HL-60 (cell line): ENCODE data around the gene TPT1.

Source experiments
- GABPA ChIP-seq: IDR thresholded peaks from 2 replicates; pipeline ENCODE4 v1.6.1; 2012; ENCODE audit warnings: low read depth
- POLR2AphosphoS5 ChIP-seq: IDR thresholded peaks from 2 replicates; pipeline ENCODE4 v1.6.1; 2012; ENCODE audit warnings: low read depth
- REST ChIP-seq: IDR thresholded peaks from 2 replicates; pipeline ENCODE4 v1.6.1; 2012; ENCODE audit warnings: low read depth; ENCODE audit not compliant: insufficient replicate concordance
- SPI1 ChIP-seq: IDR thresholded peaks from 2 replicates; pipeline ENCODE4 v1.6.1; 2012; ENCODE audit warnings: low read depth, mild to moderate bottlenecking, borderline replicate concordance
- TF ChIP-seq, protein P1 (sequence below): IDR thresholded peaks from one replicate; pipeline ENCODE4 v1.5.1; 2011; ENCODE audit warnings: low read length, control low read depth, inconsistent platforms; ENCODE audit not compliant: insufficient read depth

- TF ChIP-seq, protein P1, sequence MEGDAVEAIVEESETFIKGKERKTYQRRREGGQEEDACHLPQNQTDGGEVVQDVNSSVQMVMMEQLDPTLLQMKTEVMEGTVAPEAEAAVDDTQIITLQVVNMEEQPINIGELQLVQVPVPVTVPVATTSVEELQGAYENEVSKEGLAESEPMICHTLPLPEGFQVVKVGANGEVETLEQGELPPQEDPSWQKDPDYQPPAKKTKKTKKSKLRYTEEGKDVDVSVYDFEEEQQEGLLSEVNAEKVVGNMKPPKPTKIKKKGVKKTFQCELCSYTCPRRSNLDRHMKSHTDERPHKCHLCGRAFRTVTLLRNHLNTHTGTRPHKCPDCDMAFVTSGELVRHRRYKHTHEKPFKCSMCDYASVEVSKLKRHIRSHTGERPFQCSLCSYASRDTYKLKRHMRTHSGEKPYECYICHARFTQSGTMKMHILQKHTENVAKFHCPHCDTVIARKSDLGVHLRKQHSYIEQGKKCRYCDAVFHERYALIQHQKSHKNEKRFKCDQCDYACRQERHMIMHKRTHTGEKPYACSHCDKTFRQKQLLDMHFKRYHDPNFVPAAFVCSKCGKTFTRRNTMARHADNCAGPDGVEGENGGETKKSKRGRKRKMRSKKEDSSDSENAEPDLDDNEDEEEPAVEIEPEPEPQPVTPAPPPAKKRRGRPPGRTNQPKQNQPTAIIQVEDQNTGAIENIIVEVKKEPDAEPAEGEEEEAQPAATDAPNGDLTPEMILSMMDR = no peak
- no peak for TF ChIP-seq POLR2AphosphoS5
- no peak for TF ChIP-seq REST
- TF ChIP-seq GABPA = no peak
- no peak for TF ChIP-seq SPI1
These were observed 12.3 kb downstream of the TPT1 start for GRCh38 chr13:45328661-45329111.
